ENCODE data around the gene KLK1.
"Not testable (repeated sequence)": the region's sequence is repeated elsewhere in the genome, so short reads cannot be mapped to it uniquely, and the experiment has no call there.

KLK1 gene

GRCh38 chr19:50779504-50780457, 43.8 kb downstream of the KLK1 start:
- TF ChIP-seq, protein P1, sequence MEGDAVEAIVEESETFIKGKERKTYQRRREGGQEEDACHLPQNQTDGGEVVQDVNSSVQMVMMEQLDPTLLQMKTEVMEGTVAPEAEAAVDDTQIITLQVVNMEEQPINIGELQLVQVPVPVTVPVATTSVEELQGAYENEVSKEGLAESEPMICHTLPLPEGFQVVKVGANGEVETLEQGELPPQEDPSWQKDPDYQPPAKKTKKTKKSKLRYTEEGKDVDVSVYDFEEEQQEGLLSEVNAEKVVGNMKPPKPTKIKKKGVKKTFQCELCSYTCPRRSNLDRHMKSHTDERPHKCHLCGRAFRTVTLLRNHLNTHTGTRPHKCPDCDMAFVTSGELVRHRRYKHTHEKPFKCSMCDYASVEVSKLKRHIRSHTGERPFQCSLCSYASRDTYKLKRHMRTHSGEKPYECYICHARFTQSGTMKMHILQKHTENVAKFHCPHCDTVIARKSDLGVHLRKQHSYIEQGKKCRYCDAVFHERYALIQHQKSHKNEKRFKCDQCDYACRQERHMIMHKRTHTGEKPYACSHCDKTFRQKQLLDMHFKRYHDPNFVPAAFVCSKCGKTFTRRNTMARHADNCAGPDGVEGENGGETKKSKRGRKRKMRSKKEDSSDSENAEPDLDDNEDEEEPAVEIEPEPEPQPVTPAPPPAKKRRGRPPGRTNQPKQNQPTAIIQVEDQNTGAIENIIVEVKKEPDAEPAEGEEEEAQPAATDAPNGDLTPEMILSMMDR (IDR thresholded peaks at IDR 0.05; ENCODE audit: extremely low read depth, insufficient read depth, missing control alignments) = no peak
- in situ Hi-C loops (cut with MboI; ENCODE audit: low pct_unique_long_range_greater_than_20kb, low sequenced_read_pairs, unreplicated experiment) = loop anchor here (25.0 kb wide), 2 partner anchors 242 to 417 kb away; partner anchors contain the start of gene NAPSA
- DNase-seq (ENCODE audit: low spot score) = peak; percentile 20

DNA sequence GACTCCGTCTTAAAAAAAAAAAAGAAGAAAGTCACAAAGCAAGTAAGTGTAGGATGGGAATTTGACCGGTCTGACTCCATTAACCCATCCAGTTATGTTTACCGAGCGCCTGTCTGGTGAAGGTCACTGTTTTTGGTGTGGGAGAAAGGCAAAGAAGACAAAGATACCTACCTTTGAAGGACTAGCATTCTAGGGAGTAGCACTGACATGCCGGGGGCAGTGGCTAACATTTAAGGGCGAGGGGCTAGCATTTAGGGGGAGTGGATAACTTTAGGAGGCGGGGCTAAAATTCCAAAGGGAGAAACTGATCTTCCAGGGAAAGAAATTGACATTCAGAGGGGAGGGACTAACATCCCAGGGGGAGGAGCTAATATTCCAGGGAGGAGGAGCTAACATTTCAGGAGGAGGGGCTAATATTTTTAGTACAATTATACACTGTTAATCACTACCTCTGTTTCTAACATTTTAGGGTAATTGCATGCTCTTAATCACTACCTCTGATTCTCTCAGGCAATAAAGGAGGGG, 44.6 kb downstream of the KLK1 start:
- no peak for DNase-seq (ENCODE audit: low spot score)
- in situ Hi-C loops (cut with MboI; ENCODE audit: low pct_unique_long_range_greater_than_20kb, low sequenced_read_pairs, unreplicated experiment) = loop anchor here (25.0 kb wide), 2 partner anchors 242 to 417 kb away; partner anchors contain the start of gene NAPSA
- TF ChIP-seq, protein P1 (IDR thresholded peaks at IDR 0.05; ENCODE audit: extremely low read depth, insufficient read depth, missing control alignments) = no peak

- TF ChIP-seq, protein P1 (IDR thresholded peaks at IDR 0.05; ENCODE audit: extremely low read depth, insufficient read depth, missing control alignments) = no peak
- peak; percentile 13 for DNase-seq (ENCODE audit: low spot score)
- in situ Hi-C loops (cut with MboI; ENCODE audit: low pct_unique_long_range_greater_than_20kb, low sequenced_read_pairs, unreplicated experiment) = loop anchor here (25.0 kb wide), 2 partner anchors 241 to 416 kb away; partner anchors contain the start of gene NAPSA
Observed at GRCh38 chr19:50777830-50778303, 45.7 kb downstream of the KLK1 start.

GRCh38 chr19:50777261-50777660, 46.3 kb downstream of the KLK1 start:
- no peak for DNase-seq (ENCODE audit: low spot score)
- TF ChIP-seq, protein P1 (IDR thresholded peaks at IDR 0.05; ENCODE audit: extremely low read depth, insufficient read depth, missing control alignments) = no peak
- in situ Hi-C loops (cut with MboI; ENCODE audit: low pct_unique_long_range_greater_than_20kb, low sequenced_read_pairs, unreplicated experiment) = loop anchor here (25.0 kb wide), 2 partner anchors 240 to 415 kb away; partner anchors contain the start of gene NAPSA

DNA sequence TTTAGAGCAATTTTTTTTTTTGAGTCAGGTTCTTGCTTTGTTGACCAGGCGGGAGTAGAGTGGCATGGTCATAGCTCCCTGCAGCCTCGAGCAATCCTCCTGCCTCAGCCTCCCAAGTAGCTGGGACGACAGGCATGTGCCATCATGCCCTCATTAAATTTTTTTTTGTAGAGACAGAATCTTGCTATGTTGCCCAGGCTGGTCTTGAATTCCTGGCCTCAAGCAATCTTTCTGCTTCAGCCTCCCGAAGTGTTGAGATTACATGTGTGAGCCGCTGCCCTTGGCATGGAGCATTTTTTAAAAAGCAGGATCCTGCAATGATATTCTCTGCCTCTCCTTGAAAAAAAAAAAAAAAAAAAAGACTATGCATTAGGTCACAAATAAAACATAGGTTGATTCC, 47.5 kb downstream of the KLK1 start:
- no peak for DNase-seq (ENCODE audit: low spot score)
- TF ChIP-seq, protein P1 (IDR thresholded peaks at IDR 0.05; ENCODE audit: extremely low read depth, insufficient read depth, missing control alignments) = no peak
- in situ Hi-C loops (cut with MboI; ENCODE audit: low pct_unique_long_range_greater_than_20kb, low sequenced_read_pairs, unreplicated experiment) = loop anchor here (25.0 kb wide), 2 partner anchors 239 to 414 kb away; partner anchors contain the start of gene NAPSA

DNA sequence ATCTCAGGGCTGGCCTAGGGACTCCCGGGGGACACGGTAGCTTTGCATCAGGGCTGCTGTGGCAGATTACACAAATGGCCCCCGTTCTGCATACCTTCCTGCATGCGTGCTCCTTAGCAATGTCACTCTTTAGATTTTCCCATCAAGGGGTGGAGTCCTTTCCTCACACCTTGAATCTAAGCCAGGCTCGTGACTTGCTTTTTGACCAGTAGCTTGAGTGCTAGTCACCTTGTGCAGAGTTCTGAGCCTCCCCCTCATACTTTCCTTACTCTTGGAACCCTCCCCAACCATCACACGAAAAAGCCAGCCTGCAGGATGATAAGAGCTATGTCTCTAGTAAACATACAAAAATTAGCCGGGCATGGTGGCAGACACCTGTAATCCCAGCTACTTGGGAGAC, 50.1 kb downstream of the KLK1 start:
- in situ Hi-C loops (cut with MboI; ENCODE audit: low pct_unique_long_range_greater_than_20kb, low sequenced_read_pairs, unreplicated experiment); DNase-seq (ENCODE audit: low spot score): not testable (repeated sequence)

GRCh38 chr19:50772912-50773311, 50.7 kb downstream of the KLK1 start:
- DNase-seq (ENCODE audit: low spot score); in situ Hi-C loops (cut with MboI; ENCODE audit: low pct_unique_long_range_greater_than_20kb, low sequenced_read_pairs, unreplicated experiment): not testable (repeated sequence)
